HepG2 (cell line): ENCODE measurements around the gene TLE7. TPM values are rescaled to one million over a fixed set of nuclear protein-coding genes. Genes with fewer than 3 reads are reported as not detected.
A peak's percentile ranks its signal among the peaks of the same experiment; 100 is the strongest.

Experiments
- ARNT ChIP-seq: fragments of 450-650 bp; IDR thresholded peaks from 2 replicates; pipeline ENCODE4 v1.6.1; 2017
- NKX3-1 ChIP-seq: sonication (generic); formaldehyde crosslinking; IDR thresholded peaks from 2 replicates; pipeline ENCODE4 v1.5.0; 2020; ENCODE audit warnings: missing genetic modification reagents
- RBAK ChIP-seq: sonication (generic); formaldehyde crosslinking; IDR thresholded peaks from 2 replicates; pipeline ENCODE4 v1.5.1; 2020; ENCODE audit warnings: mild to moderate bottlenecking, missing genetic modification reagents
- ZMAT3 ChIP-seq: sonication (generic); formaldehyde crosslinking; conservative IDR thresholded peaks from 2 replicates; pipeline ENCODE4 v1.7.0; 2021; ENCODE audit warnings: missing genetic modification reagents
- ZNF577 ChIP-seq: sonication (generic); formaldehyde crosslinking; IDR thresholded peaks from 2 replicates; pipeline ENCODE4 v1.4.0; 2020; ENCODE audit warnings: mild to moderate bottlenecking, low read depth, missing genetic modification reagents, borderline replicate concordance
- ZSCAN12 ChIP-seq: sonication (generic); formaldehyde crosslinking; IDR thresholded peaks from 2 replicates; pipeline ENCODE4 v1.9.0; 2021; ENCODE audit warnings: mild to moderate bottlenecking, missing genetic modification reagents
- polyA plus RNA-seq, 8 experiments: library from polyadenylated mRNA; depleted of rRNA in 3 of 8; stranded (reverse) in 7 of 8; unstranded in 1 of 8; fragments of >200 nt; fragmentation: Illumina TruSeq in 4 of 8; extraction: Trizol in 4 of 8; gene quantifications; 2 replicates each; pipeline versions ENCODE4 v1.2.1 to v1.2.3, GENCODE V29; 2011 to 2016; ENCODE audit warnings: low read depth in 4 of 8, missing spikeins in 1 of 8, mixed read lengths in 1 of 8; ENCODE audit not compliant: insufficient read depth in 1 of 8
- total RNA-seq, 5 experiments: library from RNA; depleted of rRNA; stranded (reverse); fragments of >200 nt; fragmentation: Illumina TruSeq; extraction: Trizol; gene quantifications; 2 replicates each; pipeline ENCODE4 v1.2.3, GENCODE V29; 2016; ENCODE audit warnings: low read depth in 1 of 5
- TF ChIP-seq, protein P1 (sequence below): sonication (generic); formaldehyde crosslinking; IDR thresholded peaks from 2 replicates; pipeline ENCODE4 v1.5.1; 2020; ENCODE audit warnings: missing genetic modification reagents, mild to moderate bottlenecking, borderline replicate concordance
- TF ChIP-seq, protein P2 (sequence below): IDR thresholded peaks from 2 replicates; pipeline ENCODE4 v1.6.1; 2016; ENCODE audit warnings: low read depth, borderline replicate concordance
- TF ChIP-seq, protein P3 (sequence below): IDR thresholded peaks from 2 replicates; pipeline ENCODE4 v1.6.1; 2016; ENCODE audit warnings: missing compliant biosample characterization, missing genetic modification reagents, borderline replicate concordance
- TF ChIP-seq, protein P4 (sequence below): sonication (generic); formaldehyde crosslinking; conservative IDR thresholded peaks from 2 replicates; pipeline ENCODE4 v1.8.0; 2022; ENCODE audit warnings: mild to moderate bottlenecking, moderate library complexity, missing genetic modification reagents
- TF ChIP-seq, protein P5 (sequence below): sonication (generic); formaldehyde crosslinking; IDR thresholded peaks from 2 replicates; pipeline ENCODE4 v1.4.0; 2020; ENCODE audit warnings: missing genetic modification reagents
- TF ChIP-seq, protein P6 (sequence below): sonication (generic); formaldehyde crosslinking; IDR thresholded peaks from 2 replicates; pipeline ENCODE4 v1.9.0; 2021; ENCODE audit warnings: missing genetic modification reagents, borderline replicate concordance
- TF ChIP-seq, protein P7 (sequence below): sonication (generic); formaldehyde crosslinking; IDR thresholded peaks from 2 replicates; pipeline ENCODE4 v1.4.0; 2020; ENCODE audit warnings: missing genetic modification reagents, borderline replicate concordance
- TF ChIP-seq, protein P8 (sequence below): sonication (generic); formaldehyde crosslinking; IDR thresholded peaks from 2 replicates; pipeline ENCODE4 v1.4.0; 2020; ENCODE audit warnings: missing genetic modification reagents

The TLE7 gene
- total and polyA plus RNA-seq, 2 of the 13 experiments (the other 11 are each of a cell fraction or from before 2014, with no cell fraction given) = not detected

DNA sequence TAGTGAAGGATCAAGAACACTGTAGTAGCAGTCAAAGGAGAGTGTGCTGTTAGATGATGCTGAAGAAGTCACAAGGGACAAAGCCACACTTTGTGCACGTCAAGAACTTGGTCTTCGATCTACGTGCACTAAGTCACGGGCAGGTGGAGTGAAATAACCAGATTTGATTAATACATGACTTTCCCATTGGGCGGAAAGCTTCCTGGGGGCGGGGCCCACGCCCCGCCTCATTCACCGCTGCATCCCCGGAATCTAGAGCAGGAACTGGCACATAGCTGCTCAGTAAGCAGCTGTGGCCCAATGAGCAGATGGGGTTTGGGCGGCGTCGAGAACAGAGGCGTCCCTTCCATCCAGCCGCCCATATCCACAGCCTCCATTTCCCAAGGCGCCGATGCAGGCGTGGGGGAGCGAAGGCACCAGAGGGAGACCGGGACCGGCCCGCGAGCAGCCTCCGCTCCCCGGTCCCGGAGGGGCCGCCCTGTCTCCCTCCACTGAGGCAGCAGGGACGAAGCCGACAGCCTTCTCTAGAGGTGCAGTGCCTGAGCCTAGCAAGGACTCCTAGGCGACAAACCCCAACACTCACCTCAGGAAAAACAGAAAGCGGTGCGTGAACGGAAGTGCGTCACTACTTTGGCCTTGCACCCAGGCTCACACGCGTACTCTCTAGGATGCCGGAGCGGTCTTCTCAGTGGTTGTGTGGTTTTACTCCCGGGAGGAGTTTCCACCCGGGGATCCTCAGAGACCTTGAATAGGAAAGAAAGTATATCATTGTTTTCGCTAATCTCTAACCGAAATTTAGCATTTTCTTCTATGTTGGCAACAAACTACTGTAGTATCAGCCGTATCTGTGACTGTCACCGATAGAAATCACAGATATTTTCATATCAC is 42.4 kb upstream of the TLE7 start (continued):
- TF ChIP-seq, protein P1, sequence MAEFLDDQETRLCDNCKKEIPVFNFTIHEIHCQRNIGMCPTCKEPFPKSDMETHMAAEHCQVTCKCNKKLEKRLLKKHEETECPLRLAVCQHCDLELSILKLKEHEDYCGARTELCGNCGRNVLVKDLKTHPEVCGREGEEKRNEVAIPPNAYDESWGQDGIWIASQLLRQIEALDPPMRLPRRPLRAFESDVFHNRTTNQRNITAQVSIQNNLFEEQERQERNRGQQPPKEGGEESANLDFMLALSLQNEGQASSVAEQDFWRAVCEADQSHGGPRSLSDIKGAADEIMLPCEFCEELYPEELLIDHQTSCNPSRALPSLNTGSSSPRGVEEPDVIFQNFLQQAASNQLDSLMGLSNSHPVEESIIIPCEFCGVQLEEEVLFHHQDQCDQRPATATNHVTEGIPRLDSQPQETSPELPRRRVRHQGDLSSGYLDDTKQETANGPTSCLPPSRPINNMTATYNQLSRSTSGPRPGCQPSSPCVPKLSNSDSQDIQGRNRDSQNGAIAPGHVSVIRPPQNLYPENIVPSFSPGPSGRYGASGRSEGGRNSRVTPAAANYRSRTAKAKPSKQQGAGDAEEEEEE (CRISPR knock-in tag) = 0 out of 2 replicates have a peak, but pooled peaks have one; percentile 79
- TF ChIP-seq ARNT (no peak), RBAK (no peak), NKX3-1 (0 out of 2 replicates have a peak, but pooled peaks have one; percentile 37), ZMAT3 (CRISPR knock-in tag) (peak; percentile 85; the same call in 1 of the 2 replicates), ZSCAN12 (CRISPR knock-in tag) (0 out of 2 replicates have a peak, but pooled peaks have one; percentile 41), ZNF577 (no peak)
- TF ChIP-seq, protein P2, sequence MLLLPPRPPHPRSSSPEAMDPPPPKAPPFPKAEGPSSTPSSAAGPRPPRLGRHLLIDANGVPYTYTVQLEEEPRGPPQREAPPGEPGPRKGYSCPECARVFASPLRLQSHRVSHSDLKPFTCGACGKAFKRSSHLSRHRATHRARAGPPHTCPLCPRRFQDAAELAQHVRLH (CRISPR knock-in tag) = peak; percentile 83; the same call in 1 of the 2 replicates
- TF ChIP-seq, protein P3, sequence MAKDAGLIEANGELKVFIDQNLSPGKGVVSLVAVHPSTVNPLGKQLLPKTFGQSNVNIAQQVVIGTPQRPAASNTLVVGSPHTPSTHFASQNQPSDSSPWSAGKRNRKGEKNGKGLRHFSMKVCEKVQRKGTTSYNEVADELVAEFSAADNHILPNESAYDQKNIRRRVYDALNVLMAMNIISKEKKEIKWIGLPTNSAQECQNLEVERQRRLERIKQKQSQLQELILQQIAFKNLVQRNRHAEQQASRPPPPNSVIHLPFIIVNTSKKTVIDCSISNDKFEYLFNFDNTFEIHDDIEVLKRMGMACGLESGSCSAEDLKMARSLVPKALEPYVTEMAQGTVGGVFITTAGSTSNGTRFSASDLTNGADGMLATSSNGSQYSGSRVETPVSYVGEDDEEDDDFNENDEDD (CRISPR knock-in tag) = peak; percentile 62; the same call in 1 of the 2 replicates
- TF ChIP-seq, protein P4, sequence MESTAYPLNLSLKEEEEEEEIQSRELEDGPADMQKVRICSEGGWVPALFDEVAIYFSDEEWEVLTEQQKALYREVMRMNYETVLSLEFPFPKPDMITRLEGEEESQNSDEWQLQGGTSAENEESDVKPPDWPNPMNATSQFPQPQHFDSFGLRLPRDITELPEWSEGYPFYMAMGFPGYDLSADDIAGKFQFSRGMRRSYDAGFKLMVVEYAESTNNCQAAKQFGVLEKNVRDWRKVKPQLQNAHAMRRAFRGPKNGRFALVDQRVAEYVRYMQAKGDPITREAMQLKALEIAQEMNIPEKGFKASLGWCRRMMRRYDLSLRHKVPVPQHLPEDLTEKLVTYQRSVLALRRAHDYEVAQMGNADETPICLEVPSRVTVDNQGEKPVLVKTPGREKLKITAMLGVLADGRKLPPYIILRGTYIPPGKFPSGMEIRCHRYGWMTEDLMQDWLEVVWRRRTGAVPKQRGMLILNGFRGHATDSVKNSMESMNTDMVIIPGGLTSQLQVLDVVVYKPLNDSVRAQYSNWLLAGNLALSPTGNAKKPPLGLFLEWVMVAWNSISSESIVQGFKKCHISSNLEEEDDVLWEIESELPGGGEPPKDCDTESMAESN = peak; percentile 87
- TF ChIP-seq, protein P5, sequence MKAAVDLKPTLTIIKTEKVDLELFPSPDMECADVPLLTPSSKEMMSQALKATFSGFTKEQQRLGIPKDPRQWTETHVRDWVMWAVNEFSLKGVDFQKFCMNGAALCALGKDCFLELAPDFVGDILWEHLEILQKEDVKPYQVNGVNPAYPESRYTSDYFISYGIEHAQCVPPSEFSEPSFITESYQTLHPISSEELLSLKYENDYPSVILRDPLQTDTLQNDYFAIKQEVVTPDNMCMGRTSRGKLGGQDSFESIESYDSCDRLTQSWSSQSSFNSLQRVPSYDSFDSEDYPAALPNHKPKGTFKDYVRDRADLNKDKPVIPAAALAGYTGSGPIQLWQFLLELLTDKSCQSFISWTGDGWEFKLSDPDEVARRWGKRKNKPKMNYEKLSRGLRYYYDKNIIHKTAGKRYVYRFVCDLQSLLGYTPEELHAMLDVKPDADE = 0 out of 2 replicates have a peak, but pooled peaks have one; percentile 30
- TF ChIP-seq, protein P6, sequence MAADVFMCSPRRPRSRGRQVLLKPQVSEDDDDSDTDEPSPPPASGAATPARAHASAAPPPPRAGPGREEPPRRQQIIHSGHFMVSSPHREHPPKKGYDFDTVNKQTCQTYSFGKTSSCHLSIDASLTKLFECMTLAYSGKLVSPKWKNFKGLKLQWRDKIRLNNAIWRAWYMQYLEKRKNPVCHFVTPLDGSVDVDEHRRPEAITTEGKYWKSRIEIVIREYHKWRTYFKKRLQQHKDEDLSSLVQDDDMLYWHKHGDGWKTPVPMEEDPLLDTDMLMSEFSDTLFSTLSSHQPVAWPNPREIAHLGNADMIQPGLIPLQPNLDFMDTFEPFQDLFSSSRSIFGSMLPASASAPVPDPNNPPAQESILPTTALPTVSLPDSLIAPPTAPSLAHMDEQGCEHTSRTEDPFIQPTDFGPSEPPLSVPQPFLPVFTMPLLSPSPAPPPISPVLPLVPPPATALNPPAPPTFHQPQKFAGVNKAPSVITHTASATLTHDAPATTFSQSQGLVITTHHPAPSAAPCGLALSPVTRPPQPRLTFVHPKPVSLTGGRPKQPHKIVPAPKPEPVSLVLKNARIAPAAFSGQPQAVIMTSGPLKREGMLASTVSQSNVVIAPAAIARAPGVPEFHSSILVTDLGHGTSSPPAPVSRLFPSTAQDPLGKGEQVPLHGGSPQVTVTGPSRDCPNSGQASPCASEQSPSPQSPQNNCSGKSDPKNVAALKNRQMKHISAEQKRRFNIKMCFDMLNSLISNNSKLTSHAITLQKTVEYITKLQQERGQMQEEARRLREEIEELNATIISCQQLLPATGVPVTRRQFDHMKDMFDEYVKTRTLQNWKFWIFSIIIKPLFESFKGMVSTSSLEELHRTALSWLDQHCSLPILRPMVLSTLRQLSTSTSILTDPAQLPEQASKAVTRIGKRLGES (CRISPR knock-in tag) = no peak
- TF ChIP-seq, protein P7, sequence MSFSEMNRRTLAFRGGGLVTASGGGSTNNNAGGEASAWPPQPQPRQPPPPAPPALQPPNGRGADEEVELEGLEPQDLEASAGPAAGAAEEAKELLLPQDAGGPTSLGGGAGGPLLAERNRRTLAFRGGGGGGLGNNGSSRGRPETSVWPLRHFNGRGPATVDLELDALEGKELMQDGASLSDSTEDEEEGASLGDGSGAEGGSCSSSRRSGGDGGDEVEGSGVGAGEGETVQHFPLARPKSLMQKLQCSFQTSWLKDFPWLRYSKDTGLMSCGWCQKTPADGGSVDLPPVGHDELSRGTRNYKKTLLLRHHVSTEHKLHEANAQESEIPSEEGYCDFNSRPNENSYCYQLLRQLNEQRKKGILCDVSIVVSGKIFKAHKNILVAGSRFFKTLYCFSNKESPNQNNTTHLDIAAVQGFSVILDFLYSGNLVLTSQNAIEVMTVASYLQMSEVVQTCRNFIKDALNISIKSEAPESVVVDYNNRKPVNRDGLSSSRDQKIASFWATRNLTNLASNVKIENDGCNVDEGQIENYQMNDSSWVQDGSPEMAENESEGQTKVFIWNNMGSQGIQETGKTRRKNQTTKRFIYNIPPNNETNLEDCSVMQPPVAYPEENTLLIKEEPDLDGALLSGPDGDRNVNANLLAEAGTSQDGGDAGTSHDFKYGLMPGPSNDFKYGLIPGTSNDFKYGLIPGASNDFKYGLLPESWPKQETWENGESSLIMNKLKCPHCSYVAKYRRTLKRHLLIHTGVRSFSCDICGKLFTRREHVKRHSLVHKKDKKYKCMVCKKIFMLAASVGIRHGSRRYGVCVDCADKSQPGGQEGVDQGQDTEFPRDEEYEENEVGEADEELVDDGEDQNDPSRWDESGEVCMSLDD = no peak
- TF ChIP-seq, protein P8, sequence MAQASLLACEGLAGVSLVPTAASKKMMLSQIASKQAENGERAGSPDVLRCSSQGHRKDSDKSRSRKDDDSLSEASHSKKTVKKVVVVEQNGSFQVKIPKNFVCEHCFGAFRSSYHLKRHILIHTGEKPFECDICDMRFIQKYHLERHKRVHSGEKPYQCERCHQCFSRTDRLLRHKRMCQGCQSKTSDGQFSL = peak; percentile 89
